ENCODE results near the gene SOWAHB. TPM values are rescaled to one million over a fixed set of nuclear protein-coding genes. Genes with fewer than 3 reads are reported as not detected.

Gene SOWAHB, protein sequence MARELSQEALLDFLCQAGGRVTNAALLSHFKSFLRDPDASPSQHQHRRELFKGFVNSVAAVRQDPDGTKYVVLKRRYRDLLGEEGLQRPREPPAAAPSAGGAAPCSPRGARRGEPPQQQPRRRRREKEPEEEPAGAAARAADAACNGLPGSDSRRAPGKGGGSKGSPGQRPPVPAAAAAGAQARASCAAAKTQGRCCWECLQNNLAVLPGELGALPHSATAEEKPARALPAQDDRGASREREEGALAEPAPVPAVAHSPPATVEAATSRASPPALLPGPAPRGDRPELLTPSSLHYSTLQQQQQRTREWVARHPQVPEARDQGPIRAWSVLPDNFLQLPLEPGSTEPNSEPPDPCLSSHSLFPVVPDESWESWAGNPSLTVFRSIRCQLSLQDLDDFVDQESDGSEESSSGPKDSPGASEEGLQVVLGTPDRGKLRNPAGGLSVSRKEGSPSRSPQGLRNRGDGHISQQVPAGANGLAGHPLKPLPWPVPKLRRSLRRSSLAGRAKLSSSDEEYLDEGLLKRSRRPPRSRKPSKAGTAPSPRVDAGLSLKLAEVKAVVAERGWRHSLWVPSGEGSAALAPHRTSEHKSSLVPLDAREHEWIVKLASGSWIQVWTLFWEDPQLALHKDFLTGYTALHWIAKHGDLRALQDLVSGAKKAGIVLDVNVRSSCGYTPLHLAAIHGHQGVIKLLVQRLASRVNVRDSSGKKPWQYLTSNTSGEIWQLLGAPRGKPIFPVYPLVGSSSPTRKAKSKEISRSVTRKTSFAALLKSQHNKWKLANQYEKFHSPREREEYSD
- 0.05 to 0.07 TPM (median 0.05 TPM) in 3 of 5 replicates, not detected in the others for total RNA-seq (2022; extraction: Qiagen RNA extraction)

DNA sequence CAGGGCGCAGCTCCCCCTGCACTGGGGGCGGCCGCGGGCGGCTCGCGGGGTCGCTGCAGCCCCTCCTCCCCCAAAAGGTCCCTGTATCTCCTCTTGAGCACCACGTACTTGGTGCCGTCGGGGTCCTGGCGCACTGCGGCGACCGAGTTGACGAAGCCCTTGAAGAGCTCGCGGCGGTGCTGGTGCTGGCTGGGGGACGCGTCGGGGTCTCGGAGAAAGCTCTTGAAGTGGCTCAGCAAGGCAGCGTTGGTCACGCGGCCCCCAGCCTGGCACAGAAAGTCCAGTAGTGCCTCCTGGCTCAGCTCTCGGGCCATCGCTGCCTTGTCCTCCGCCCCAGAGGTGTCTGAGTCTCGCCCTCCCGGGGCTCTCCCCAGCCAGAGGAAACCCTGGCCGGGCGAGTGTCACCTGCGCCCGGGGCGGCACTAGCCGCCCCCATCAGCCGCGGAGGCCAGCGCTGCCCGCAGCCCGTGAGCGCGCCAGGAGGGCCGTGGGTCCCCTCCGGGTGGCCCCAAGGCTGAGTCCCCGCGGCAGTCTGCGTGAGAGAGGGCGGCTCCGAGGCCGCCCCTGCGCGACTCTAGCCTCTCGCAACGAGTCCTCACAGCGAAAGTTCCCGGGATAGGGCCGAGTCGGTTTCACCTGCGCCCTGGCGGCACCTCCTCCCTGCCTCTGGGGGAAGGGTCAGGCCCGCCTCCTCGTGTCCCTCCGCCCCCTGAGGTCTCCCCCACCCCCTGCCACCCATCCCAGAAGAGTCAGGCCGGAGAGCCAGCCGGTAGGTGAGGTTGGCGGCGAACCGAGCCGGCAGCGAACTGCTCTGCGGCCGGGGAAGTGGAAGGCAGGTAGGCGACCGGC, at the start of gene SOWAHB:
Gene SOWAHB, minus strand, starts transcription at position 609 of the 849 bp plus-strand sequence. Its CDS starts 295 bp downstream, at position 314.

Other genes starting within 250 kb of the SOWAHB start
- gene SEPTIN11, start 51.6 kb upstream of the SOWAHB start, total RNA-seq (2022; extraction: Qiagen RNA extraction): 27.8 to 56.4 TPM (median 37.6 TPM) in 5 replicates
- 57.0 to 76.5 TPM (median 64.3 TPM) in 5 replicates for gene CCNI, start 177.8 kb upstream of the SOWAHB start, total RNA-seq (2022; extraction: Qiagen RNA extraction)

All from A549 treated with Hydrocortisone at 1 μM for 4 hours (cell line).